ENCODE measurements around the gene GPR135. TPM values are rescaled to one million over a fixed set of nuclear protein-coding genes. Genes with fewer than 3 reads are reported as not detected.

The GPR135 gene
- total RNA-seq, 1 donor from 2014 or later, result 6.2 TPM

DNA sequence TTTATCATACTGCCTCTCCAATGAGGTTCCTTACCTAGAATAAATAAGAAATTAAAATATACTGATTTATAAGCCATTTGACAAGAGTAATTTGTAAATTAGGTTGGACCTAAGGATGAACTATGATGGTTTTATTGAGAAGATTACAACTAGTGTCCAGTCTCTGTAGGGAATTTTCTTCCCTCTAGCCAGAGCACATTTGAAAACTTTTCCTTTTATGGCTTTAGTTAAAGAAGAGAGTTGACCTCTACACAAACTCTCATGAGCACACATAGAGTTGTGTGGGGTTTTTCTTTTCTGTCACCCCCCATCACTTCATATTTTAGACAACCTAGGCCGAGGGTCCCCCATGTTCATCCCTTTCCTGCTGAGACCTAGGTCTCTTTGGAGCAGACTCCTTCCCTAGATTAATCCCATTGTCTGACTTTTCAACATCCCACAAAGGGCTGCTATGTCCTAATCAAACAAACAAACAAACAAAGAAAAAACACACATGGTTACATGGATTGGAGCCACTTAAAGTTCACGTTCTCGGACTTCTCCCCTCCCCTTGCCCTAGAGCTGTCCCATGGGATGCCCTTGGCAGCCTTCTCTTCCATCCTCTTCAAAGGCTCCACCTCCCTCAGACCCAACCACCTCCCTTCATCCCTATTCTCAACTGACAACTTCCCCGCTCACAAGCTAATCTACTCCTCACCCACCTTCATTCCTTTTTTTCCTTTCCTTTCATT lies 40.7 kb downstream of the GPR135 start:
- H2AFZ ChIP-seq (ENCODE audit: low read depth, low read length), result no peak overlapping the region
- FAIRE-seq, result no peak
- TF ChIP-seq, protein P1, sequence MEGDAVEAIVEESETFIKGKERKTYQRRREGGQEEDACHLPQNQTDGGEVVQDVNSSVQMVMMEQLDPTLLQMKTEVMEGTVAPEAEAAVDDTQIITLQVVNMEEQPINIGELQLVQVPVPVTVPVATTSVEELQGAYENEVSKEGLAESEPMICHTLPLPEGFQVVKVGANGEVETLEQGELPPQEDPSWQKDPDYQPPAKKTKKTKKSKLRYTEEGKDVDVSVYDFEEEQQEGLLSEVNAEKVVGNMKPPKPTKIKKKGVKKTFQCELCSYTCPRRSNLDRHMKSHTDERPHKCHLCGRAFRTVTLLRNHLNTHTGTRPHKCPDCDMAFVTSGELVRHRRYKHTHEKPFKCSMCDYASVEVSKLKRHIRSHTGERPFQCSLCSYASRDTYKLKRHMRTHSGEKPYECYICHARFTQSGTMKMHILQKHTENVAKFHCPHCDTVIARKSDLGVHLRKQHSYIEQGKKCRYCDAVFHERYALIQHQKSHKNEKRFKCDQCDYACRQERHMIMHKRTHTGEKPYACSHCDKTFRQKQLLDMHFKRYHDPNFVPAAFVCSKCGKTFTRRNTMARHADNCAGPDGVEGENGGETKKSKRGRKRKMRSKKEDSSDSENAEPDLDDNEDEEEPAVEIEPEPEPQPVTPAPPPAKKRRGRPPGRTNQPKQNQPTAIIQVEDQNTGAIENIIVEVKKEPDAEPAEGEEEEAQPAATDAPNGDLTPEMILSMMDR (IDR thresholded peaks at IDR 0.05; ENCODE audit: insufficient read depth, low read depth, low read length), result no peak
- no peak for TF ChIP-seq EZH2 (IDR thresholded peaks at IDR 0.05; ENCODE audit: insufficient read depth, low read length)

DNA sequence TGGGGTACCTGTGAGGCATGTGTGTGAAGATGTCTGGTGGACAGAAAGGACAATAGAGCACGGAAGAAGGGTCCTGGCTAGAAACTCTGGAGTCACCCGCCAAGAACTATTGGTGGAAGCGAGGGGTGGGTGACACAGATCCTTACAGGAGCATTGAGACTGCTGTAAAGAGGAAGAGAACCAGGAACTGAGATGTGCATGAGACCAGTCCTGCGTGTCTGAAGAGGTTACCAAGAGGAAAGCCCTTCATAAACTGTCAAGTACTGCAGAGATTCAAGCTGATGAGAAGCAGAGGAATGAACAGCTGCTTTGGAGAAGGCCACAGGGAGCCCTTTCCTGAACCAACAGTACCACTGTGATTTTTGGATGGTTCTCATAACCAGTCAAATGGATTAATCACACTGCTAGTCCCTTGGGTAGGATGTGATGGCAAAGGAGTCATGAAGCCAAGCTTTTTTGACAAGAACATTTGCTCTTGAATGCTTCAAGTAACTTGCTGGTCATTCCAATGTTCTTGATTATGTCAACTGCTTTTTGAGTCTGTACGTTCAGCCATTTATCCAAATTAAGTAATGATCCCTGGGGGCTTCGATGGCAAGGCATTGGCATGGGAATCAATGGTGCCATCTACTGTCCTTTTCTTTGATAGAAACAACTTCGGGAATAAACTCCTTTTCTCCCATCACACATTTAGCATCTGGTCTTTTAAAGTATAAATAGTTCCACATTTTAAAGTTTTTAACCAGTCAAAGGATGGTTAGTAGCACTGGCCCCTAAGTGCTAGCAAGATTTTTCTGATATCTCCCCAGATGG lies 42.9 kb downstream of the GPR135 start:
- no peaks in the 10 kb centered on the region for H3K27me3 Mint-ChIP-seq (ENCODE audit: low read depth, unreplicated experiment)
- Histone ChIP-seq H4K20me1 (ENCODE audit: insufficient read depth, low read length) (no peaks in the 10 kb centered on the region), H3K27me3 (ENCODE audit: insufficient read depth, low read length) (no peaks in the 10 kb centered on the region), H3K9ac (ENCODE audit: low read length) (no peak overlapping the region), H3K79me2 (ENCODE audit: insufficient read depth, low read length) (no peaks in the 10 kb centered on the region), H3K36me3 (ENCODE audit: insufficient read depth, low read length) (no peaks in the 10 kb centered on the region), H3K27ac (ENCODE audit: low read depth, low read length) (no peak overlapping the region), H3K4me3 (ENCODE audit: insufficient read depth, low read depth, low read length) (no peak overlapping the region), H3K4me2 (ENCODE audit: low read length) (no peak overlapping the region), H3K4me1 (ENCODE audit: insufficient read depth, low read length) (no peaks in the 10 kb centered on the region), H2AFZ (ENCODE audit: low read depth, low read length) (no peak overlapping the region), H3K9me3 (ENCODE audit: insufficient read depth, low read depth, low read length) (no peaks in the 10 kb centered on the region)
- H3K9me3 Mint-ChIP-seq (ENCODE audit: unreplicated experiment), result no peaks in the 10 kb centered on the region
- no peak overlapping the region for H3K27ac Mint-ChIP-seq (ENCODE audit: unreplicated experiment)
- H3K4me3 Mint-ChIP-seq (ENCODE audit: unreplicated experiment), result no peak overlapping the region
- peaks cover 4% of the 10 kb centered on the region for H3K36me3 Mint-ChIP-seq (ENCODE audit: low read depth, unreplicated experiment)
- FAIRE-seq (no peak), DNase-seq (ENCODE audit: low read depth) (no peak)
- H3K4me1 Mint-ChIP-seq (ENCODE audit: low read depth, unreplicated experiment), result peaks cover 10% of the 10 kb centered on the region
- TF ChIP-seq EZH2 (IDR thresholded peaks at IDR 0.05; ENCODE audit: insufficient read depth, low read length), result no peak

More for the DNA sequence above, 40.7 kb downstream of the GPR135 start:
- H3K4me1 ChIP-seq (ENCODE audit: insufficient read depth, low read length), result peaks cover 13% of the 10 kb centered on the region
- no peaks in the 10 kb centered on the region for H4K20me1 ChIP-seq (ENCODE audit: insufficient read depth, low read length)
- no peaks in the 10 kb centered on the region for H3K27me3 ChIP-seq (ENCODE audit: insufficient read depth, low read length)
- H3K9me3 ChIP-seq (ENCODE audit: insufficient read depth, low read depth, low read length), result no peaks in the 10 kb centered on the region
- Mint-ChIP-seq H3K4me1 (ENCODE audit: low read depth, unreplicated experiment) (peaks cover 23% of the 10 kb centered on the region), H3K4me3 (ENCODE audit: unreplicated experiment) (no peak overlapping the region), H3K9me3 (ENCODE audit: unreplicated experiment) (no peaks in the 10 kb centered on the region), H3K27ac (ENCODE audit: unreplicated experiment) (no peak overlapping the region), H3K27me3 (ENCODE audit: low read depth, unreplicated experiment) (no peaks in the 10 kb centered on the region), H3K36me3 (ENCODE audit: low read depth, unreplicated experiment) (peaks cover 4% of the 10 kb centered on the region)
- no peak overlapping the region for H3K27ac ChIP-seq (ENCODE audit: low read depth, low read length)
- H3K36me3 ChIP-seq (ENCODE audit: insufficient read depth, low read length), result no peaks in the 10 kb centered on the region
- no peaks in the 10 kb centered on the region for H3K79me2 ChIP-seq (ENCODE audit: insufficient read depth, low read length)
- no peak overlapping the region for H3K9ac ChIP-seq (ENCODE audit: low read length)
- DNase-seq (ENCODE audit: low read depth), result no peak
- no peak overlapping the region for H3K4me3 ChIP-seq (ENCODE audit: insufficient read depth, low read depth, low read length)
- no peak overlapping the region for H3K4me2 ChIP-seq (ENCODE audit: low read length)

DNA sequence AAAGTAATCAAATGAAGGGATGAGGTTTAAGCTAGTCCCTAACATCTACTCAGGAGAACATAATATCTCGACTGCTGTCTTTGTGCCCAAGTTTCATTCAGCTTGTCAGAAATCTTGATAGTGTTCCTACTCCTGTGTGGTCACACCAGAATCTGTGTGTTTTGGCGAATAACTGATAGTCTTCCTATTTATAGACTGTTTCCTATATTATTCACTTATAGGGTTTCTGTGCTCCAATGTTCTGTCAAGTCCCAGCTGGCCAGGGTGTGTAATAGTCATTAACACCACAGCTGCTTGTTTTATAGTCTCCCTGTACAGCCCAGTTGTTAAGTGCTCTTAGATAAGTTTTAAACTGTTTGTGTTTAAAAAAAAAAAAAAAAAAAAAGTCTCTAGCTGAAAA lies 45.9 kb downstream of the GPR135 start:
- Histone ChIP-seq H3K4me1 (ENCODE audit: insufficient read depth, low read length) (no peaks in the 10 kb centered on the region), H3K4me2 (ENCODE audit: low read length) (no peak overlapping the region), H3K9me3 (ENCODE audit: insufficient read depth, low read depth, low read length) (no peaks in the 10 kb centered on the region), H2AFZ (ENCODE audit: low read depth, low read length) (no peak overlapping the region), H3K27ac (ENCODE audit: low read depth, low read length) (no peak overlapping the region), H3K27me3 (ENCODE audit: insufficient read depth, low read length) (no peaks in the 10 kb centered on the region), H4K20me1 (ENCODE audit: insufficient read depth, low read length) (no peaks in the 10 kb centered on the region), H3K9ac (ENCODE audit: low read length) (no peak overlapping the region), H3K36me3 (ENCODE audit: insufficient read depth, low read length) (no peaks in the 10 kb centered on the region), H3K4me3 (ENCODE audit: insufficient read depth, low read depth, low read length) (no peak overlapping the region), H3K79me2 (ENCODE audit: insufficient read depth, low read length) (no peaks in the 10 kb centered on the region)
- Mint-ChIP-seq H3K4me1 (ENCODE audit: low read depth, unreplicated experiment) (no peaks in the 10 kb centered on the region), H3K36me3 (ENCODE audit: low read depth, unreplicated experiment) (peaks cover 6% of the 10 kb centered on the region), H3K4me3 (ENCODE audit: unreplicated experiment) (no peak overlapping the region), H3K9me3 (ENCODE audit: unreplicated experiment) (no peaks in the 10 kb centered on the region), H3K27me3 (ENCODE audit: low read depth, unreplicated experiment) (peaks cover 2% of the 10 kb centered on the region), H3K27ac (ENCODE audit: unreplicated experiment) (no peak overlapping the region)
- TF ChIP-seq EZH2 (IDR thresholded peaks at IDR 0.05; ENCODE audit: insufficient read depth, low read length), result no peak
- TF ChIP-seq, protein P1 (IDR thresholded peaks at IDR 0.05; ENCODE audit: insufficient read depth, low read depth, low read length), result no peak
- no peak for DNase-seq (ENCODE audit: low read depth)
- no peak for FAIRE-seq
